HepG2 (cell line): ENCODE results near the gene IL27RA. TPM values are rescaled to one million over a fixed set of nuclear protein-coding genes. Genes with fewer than 3 reads are reported as not detected.

Experiments used
- CREM ChIP-seq, 2 experiments: sonication (generic) in 1 of 2; formaldehyde crosslinking in 1 of 2; IDR thresholded peaks; 2 replicates each; pipeline versions ENCODE4 v1.4.0 to v1.6.1; 2016 to 2020; ENCODE audit warnings: antibody characterized with exemption in 1 of 2, mild to moderate bottlenecking in 1 of 2, missing genetic modification reagents in 1 of 2
- ESRRA ChIP-seq: sonication (generic); formaldehyde crosslinking; IDR thresholded peaks from 2 replicates; pipeline ENCODE4 v1.5.1; 2020; ENCODE audit warnings: mild to moderate bottlenecking, low read depth, missing genetic modification reagents
- FOXK2 ChIP-seq: fragments of 450-650 bp; IDR thresholded peaks from 2 replicates; pipeline ENCODE4 v1.6.1; 2016
- HOXA3 ChIP-seq: sonication (generic); formaldehyde crosslinking; IDR thresholded peaks from 2 replicates; pipeline ENCODE4 v1.5.0; 2020; ENCODE audit warnings: missing genetic modification reagents
- IRF2 ChIP-seq: IDR thresholded peaks from 2 replicates; pipeline ENCODE4 v1.6.1; 2018; ENCODE audit warnings: missing genetic modification reagents, missing compliant biosample characterization
- MIER2 ChIP-seq: IDR thresholded peaks from 2 replicates; pipeline ENCODE4 v1.6.1; 2016; ENCODE audit warnings: missing biosample characterization, missing genetic modification reagents
- PITX1 ChIP-seq: sonication (generic); formaldehyde crosslinking; IDR thresholded peaks from 2 replicates; pipeline ENCODE4 v1.5.1; 2020; ENCODE audit warnings: mild to moderate bottlenecking, missing genetic modification reagents
- RFX1 ChIP-seq: fragments of 450-650 bp; IDR thresholded peaks from 2 replicates; pipeline ENCODE4 v1.6.1; 2017
- ZFP36 ChIP-seq: fragments of 150-350 bp; IDR thresholded peaks from 2 replicates; pipeline ENCODE4 v1.6.1; 2018; ENCODE audit warnings: borderline replicate concordance, low read length, low read depth; ENCODE audit not compliant: partially characterized antibody
- ZFYVE20 ChIP-seq: sonication (generic); formaldehyde crosslinking; IDR thresholded peaks from 2 replicates; pipeline ENCODE4 v1.8.0; 2023; ENCODE audit warnings: low read depth, mild to moderate bottlenecking, moderate library complexity, missing genetic modification reagents, borderline replicate concordance
- ZNF232 ChIP-seq: sonication (generic); formaldehyde crosslinking; IDR thresholded peaks from 2 replicates; pipeline ENCODE4 v1.4.0; 2020; ENCODE audit warnings: missing genetic modification reagents, borderline replicate concordance
- ZNF75D ChIP-seq: sonication (generic); formaldehyde crosslinking; IDR thresholded peaks from 2 replicates; pipeline ENCODE4 v1.8.1; 2023; ENCODE audit warnings: missing genetic modification reagents, mild to moderate bottlenecking, borderline replicate concordance
- ZNF772 ChIP-seq: sonication (generic); formaldehyde crosslinking; IDR thresholded peaks from 2 replicates; pipeline ENCODE4 v1.5.0; 2020; ENCODE audit warnings: mild to moderate bottlenecking, missing genetic modification reagents
- polyA plus RNA-seq, 8 experiments: library from polyadenylated mRNA; depleted of rRNA in 3 of 8; stranded (reverse) in 7 of 8; unstranded in 1 of 8; fragments of >200 nt; fragmentation: Illumina TruSeq in 4 of 8; extraction: Trizol in 4 of 8; gene quantifications; 2 replicates each; pipeline versions ENCODE4 v1.2.1 to v1.2.3, GENCODE V29; 2011 to 2016; ENCODE audit warnings: low read depth in 4 of 8, missing spikeins in 1 of 8, mixed read lengths in 1 of 8; ENCODE audit not compliant: insufficient read depth in 1 of 8
- total RNA-seq, 5 experiments: library from RNA; depleted of rRNA; stranded (reverse); fragments of >200 nt; fragmentation: Illumina TruSeq; extraction: Trizol; gene quantifications; 2 replicates each; pipeline ENCODE4 v1.2.3, GENCODE V29; 2016; ENCODE audit warnings: low read depth in 1 of 5
- TF ChIP-seq, protein P1 (sequence below): sonication (generic); formaldehyde crosslinking; conservative IDR thresholded peaks from 2 replicates; pipeline ENCODE4 v1.8.1; 2023; ENCODE audit warnings: missing genetic modification reagents
- TF ChIP-seq, protein P2 (sequence below): sonication (generic); formaldehyde crosslinking; IDR thresholded peaks from 2 replicates; pipeline ENCODE4 v1.5.0; 2020; ENCODE audit warnings: mild to moderate bottlenecking, missing genetic modification reagents
- TF ChIP-seq, protein P3 (sequence below): sonication (generic); formaldehyde crosslinking; IDR thresholded peaks from 2 replicates; pipeline ENCODE4 v1.8.0; 2023; ENCODE audit warnings: mild to moderate bottlenecking, missing genetic modification reagents
- TF ChIP-seq, protein P4 (sequence below): sonication (generic); formaldehyde crosslinking; IDR thresholded peaks from 2 replicates; pipeline ENCODE4 v1.5.0; 2020; ENCODE audit warnings: mild to moderate bottlenecking, missing genetic modification reagents
- TF ChIP-seq, protein P5 (sequence below): sonication (generic); formaldehyde crosslinking; IDR thresholded peaks from 2 replicates; pipeline ENCODE4 v1.4.0; 2020; ENCODE audit warnings: missing genetic modification reagents
- TF ChIP-seq, protein P6 (sequence below): sonication (generic); formaldehyde crosslinking; conservative IDR thresholded peaks from 2 replicates; pipeline ENCODE4 v1.4.0; 2020; ENCODE audit warnings: mild to moderate bottlenecking, missing genetic modification reagents, moderate library complexity

The IL27RA gene
- total and polyA plus RNA-seq, 2 of the 13 experiments (the other 11 are each of a cell fraction or from before 2014, with no cell fraction given) = 3.5 to 8.1 TPM

DNA sequence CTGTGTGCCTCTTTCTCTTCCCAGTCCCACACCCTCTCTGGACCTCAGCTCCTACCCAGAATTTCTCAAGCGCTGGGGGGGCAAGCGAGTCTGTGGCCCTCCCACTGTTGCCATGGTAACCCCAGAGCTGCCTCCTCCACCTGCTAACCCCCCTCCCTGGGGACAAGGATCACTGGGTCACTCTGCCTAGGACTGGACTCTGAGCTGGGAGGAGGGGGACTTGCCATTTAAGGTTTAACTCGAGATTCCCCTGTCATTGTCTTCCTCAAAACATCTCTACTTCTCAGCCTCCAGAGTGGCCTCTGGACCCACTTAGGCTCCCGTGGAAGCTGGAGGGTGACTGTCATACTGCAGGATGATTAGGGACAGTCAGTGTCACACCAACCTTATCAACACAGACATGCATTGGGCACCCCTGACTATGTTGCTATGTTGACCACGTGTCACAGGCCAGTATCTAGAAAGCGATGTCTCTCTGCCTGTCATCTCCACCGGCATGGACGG, 28.1 kb downstream of the IL27RA start (continued):
- TF ChIP-seq ZFYVE20 (CRISPR knock-in tag) (no peak), ZNF232 (no peak), FOXK2 (no peak; the same call in 1 of the 2 replicates), PITX1 (CRISPR knock-in tag) (peak; percentile 44), MIER2 (CRISPR knock-in tag) (no peak), IRF2 (CRISPR knock-in tag) (peak; percentile 18; the same call in 1 of the 2 replicates), RFX1 (peak; percentile 88), ZFP36 (peak; percentile 44), ZNF75D (CRISPR knock-in tag) (no peak), HOXA3 (CRISPR knock-in tag) (peak; percentile 60; the same call in 1 of the 2 replicates), ZNF772 (CRISPR knock-in tag) (0 out of 2 replicates have a peak, but pooled peaks have one; percentile 19), CREM (IDR thresholded peaks at IDR 0.05) (peak; percentile 68; the same call in 1 of the 2 replicates), CREM (CRISPR knock-in tag; IDR thresholded peaks at IDR 0.05) (no peak), ESRRA (CRISPR knock-in tag) (peak; percentile 79; the same call in 1 of the 2 replicates)
- TF ChIP-seq, protein P1, sequence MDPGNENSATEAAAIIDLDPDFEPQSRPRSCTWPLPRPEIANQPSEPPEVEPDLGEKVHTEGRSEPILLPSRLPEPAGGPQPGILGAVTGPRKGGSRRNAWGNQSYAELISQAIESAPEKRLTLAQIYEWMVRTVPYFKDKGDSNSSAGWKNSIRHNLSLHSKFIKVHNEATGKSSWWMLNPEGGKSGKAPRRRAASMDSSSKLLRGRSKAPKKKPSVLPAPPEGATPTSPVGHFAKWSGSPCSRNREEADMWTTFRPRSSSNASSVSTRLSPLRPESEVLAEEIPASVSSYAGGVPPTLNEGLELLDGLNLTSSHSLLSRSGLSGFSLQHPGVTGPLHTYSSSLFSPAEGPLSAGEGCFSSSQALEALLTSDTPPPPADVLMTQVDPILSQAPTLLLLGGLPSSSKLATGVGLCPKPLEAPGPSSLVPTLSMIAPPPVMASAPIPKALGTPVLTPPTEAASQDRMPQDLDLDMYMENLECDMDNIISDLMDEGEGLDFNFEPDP (CRISPR knock-in tag) = no peak
- TF ChIP-seq, protein P2, sequence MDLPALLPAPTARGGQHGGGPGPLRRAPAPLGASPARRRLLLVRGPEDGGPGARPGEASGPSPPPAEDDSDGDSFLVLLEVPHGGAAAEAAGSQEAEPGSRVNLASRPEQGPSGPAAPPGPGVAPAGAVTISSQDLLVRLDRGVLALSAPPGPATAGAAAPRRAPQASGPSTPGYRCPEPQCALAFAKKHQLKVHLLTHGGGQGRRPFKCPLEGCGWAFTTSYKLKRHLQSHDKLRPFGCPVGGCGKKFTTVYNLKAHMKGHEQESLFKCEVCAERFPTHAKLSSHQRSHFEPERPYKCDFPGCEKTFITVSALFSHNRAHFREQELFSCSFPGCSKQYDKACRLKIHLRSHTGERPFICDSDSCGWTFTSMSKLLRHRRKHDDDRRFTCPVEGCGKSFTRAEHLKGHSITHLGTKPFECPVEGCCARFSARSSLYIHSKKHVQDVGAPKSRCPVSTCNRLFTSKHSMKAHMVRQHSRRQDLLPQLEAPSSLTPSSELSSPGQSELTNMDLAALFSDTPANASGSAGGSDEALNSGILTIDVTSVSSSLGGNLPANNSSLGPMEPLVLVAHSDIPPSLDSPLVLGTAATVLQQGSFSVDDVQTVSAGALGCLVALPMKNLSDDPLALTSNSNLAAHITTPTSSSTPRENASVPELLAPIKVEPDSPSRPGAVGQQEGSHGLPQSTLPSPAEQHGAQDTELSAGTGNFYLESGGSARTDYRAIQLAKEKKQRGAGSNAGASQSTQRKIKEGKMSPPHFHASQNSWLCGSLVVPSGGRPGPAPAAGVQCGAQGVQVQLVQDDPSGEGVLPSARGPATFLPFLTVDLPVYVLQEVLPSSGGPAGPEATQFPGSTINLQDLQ = no peak
- TF ChIP-seq, protein P3, sequence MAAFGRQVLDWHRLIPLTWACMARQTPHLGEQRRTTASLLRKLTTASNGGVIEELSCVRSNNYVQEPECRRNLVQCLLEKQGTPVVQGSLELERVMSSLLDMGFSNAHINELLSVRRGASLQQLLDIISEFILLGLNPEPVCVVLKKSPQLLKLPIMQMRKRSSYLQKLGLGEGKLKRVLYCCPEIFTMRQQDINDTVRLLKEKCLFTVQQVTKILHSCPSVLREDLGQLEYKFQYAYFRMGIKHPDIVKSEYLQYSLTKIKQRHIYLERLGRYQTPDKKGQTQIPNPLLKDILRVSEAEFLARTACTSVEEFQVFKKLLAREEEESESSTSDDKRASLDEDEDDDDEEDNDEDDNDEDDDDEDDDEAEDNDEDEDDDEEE = 0 out of 2 replicates have a peak, but pooled peaks have one; percentile 24
- TF ChIP-seq, protein P4, sequence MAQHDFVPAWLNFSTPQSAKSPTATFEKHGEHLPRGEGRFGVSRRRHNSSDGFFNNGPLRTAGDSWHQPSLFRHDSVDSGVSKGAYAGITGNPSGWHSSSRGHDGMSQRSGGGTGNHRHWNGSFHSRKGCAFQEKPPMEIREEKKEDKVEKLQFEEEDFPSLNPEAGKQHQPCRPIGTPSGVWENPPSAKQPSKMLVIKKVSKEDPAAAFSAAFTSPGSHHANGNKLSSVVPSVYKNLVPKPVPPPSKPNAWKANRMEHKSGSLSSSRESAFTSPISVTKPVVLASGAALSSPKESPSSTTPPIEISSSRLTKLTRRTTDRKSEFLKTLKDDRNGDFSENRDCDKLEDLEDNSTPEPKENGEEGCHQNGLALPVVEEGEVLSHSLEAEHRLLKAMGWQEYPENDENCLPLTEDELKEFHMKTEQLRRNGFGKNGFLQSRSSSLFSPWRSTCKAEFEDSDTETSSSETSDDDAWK (CRISPR knock-in tag) = no peak
- TF ChIP-seq, protein P5, sequence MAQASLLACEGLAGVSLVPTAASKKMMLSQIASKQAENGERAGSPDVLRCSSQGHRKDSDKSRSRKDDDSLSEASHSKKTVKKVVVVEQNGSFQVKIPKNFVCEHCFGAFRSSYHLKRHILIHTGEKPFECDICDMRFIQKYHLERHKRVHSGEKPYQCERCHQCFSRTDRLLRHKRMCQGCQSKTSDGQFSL = peak; percentile 86
- TF ChIP-seq, protein P6, sequence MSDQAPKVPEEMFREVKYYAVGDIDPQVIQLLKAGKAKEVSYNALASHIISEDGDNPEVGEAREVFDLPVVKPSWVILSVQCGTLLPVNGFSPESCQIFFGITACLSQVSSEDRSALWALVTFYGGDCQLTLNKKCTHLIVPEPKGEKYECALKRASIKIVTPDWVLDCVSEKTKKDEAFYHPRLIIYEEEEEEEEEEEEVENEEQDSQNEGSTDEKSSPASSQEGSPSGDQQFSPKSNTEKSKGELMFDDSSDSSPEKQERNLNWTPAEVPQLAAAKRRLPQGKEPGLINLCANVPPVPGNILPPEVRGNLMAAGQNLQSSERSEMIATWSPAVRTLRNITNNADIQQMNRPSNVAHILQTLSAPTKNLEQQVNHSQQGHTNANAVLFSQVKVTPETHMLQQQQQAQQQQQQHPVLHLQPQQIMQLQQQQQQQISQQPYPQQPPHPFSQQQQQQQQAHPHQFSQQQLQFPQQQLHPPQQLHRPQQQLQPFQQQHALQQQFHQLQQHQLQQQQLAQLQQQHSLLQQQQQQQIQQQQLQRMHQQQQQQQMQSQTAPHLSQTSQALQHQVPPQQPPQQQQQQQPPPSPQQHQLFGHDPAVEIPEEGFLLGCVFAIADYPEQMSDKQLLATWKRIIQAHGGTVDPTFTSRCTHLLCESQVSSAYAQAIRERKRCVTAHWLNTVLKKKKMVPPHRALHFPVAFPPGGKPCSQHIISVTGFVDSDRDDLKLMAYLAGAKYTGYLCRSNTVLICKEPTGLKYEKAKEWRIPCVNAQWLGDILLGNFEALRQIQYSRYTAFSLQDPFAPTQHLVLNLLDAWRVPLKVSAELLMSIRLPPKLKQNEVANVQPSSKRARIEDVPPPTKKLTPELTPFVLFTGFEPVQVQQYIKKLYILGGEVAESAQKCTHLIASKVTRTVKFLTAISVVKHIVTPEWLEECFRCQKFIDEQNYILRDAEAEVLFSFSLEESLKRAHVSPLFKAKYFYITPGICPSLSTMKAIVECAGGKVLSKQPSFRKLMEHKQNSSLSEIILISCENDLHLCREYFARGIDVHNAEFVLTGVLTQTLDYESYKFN (CRISPR knock-in tag) = peak; percentile 97
